Motor neuron (in vitro differentiated cells): Measurements from ENCODE around the gene TRABD. TPM values are rescaled to one million over a fixed set of nuclear protein-coding genes. Genes with fewer than 3 reads are reported as not detected.
A peak's percentile ranks its signal among the peaks of the same experiment; 100 is the strongest.
"Not testable (repeated sequence)": the region's sequence is repeated elsewhere in the genome, so short reads cannot be mapped to it uniquely, and the experiment has no call there.

Experiments used
- ATAC-seq, 8 experiments: fragments of 200-7000 bp; cut with Tn5 transposase; replicated peaks in 6 of 8; 2 replicates each; pipeline ENCODE4 v1.8.0; 2021; ENCODE audit warnings: mild to moderate bottlenecking in 8 of 8, moderate library complexity in 8 of 8
- H3K27ac ChIP-seq, 2 donors: fragments of 250-450 bp; sonication (Bioruptor Pico); 2 replicates each; pipeline ENCODE4 v1.9.0; 2021; ENCODE audit warnings: antibody characterized with exemption in 2 of 2, mild to moderate bottlenecking in 2 of 2, moderate library complexity in 1 of 2
- H3K4me1 ChIP-seq, 2 donors: fragments of 250-450 bp; sonication (Bioruptor Pico); replicated peaks in 1 of 2; 2 replicates each; pipeline ENCODE4 v1.6.1; 2021; ENCODE audit warnings: antibody characterized with exemption in 2 of 2, mild to moderate bottlenecking in 2 of 2, moderate library complexity in 1 of 2
- H3K4me3 ChIP-seq, 5 donors: fragments of 250-450 bp; sonication (Bioruptor Pico); 2 replicates each; pipeline ENCODE4 v1.9.0; 2021; ENCODE audit warnings: antibody characterized with exemption in 5 of 5, mild to moderate bottlenecking in 5 of 5, moderate library complexity in 4 of 5
- WGBS, 10 experiments: fragments of 450-650 bp; shearing (Covaris generic); methylation state at CpG; one replicate each; pipeline ENCODE4 v1.0.0; 2022; 5-methylcytosine and 5-hydroxymethylcytosine counted together
- in situ Hi-C, 9 experiments: fragments of 400-800 bp; cut with MboI; loops; one replicate each; pipeline ENCODE4 v1.15.0; 2021; ENCODE audit warnings: low sequenced_read_pairs in 9 of 9, low pct_unique_long_range_greater_than_20kb in 2 of 9; ENCODE audit not compliant: unreplicated experiment in 9 of 9
- total RNA-seq, 8 experiments: library from RNA; unstranded; fragments of 300-600 nt; gene quantifications; 2 replicates each; pipeline versions ENCODE4 v1.2.3 to v1.2.4, GENCODE V29; 2022

TRABD gene, protein sequence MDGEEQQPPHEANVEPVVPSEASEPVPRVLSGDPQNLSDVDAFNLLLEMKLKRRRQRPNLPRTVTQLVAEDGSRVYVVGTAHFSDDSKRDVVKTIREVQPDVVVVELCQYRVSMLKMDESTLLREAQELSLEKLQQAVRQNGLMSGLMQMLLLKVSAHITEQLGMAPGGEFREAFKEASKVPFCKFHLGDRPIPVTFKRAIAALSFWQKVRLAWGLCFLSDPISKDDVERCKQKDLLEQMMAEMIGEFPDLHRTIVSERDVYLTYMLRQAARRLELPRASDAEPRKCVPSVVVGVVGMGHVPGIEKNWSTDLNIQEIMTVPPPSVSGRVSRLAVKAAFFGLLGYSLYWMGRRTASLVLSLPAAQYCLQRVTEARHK
- 10 to 100 TPM in 6 of 8 experiments, 1 to 10 TPM in 2; 8.2 to 37.4 (median 12.5) TPM for total RNA-seq

GRCh38 chr22:50185375-50186087, at the start of gene TRABD:
TRABD (plus strand) TSS chr22:50185913; CDS start chr22:50193061, 7,148 bp downstream.
- 47% methylated on average over 16 of the region's 90 CpGs; no CpG with 5 or more reads in 9 of the 10 experiments for WGBS, 10 experiments
- Histone ChIP-seq H3K4me1 (peaks cover 7 to 24% of the 10 kb centered on the region in 2 donors), H3K4me3 (peak within 1 kb of the TSS; percentile 39 to 50 (median 45)), H3K27ac (no peak within 1 kb of the TSS)
- in situ Hi-C loops = loop anchor here in 2 of 9 experiments (25.0 kb wide), 1 partner anchor 248 kb away; no protein-coding TSS in a partner anchor
- ATAC-seq = peak; percentile 46 to 87 (median 78)

- peak in 6 of 8 experiments; percentile 16 to 77 (median 40) for ATAC-seq
- in situ Hi-C loops = no loop called here
- no peak overlapping the region for H3K27ac ChIP-seq
- no peak overlapping the region for H3K4me3 ChIP-seq
- 53 to 100% (median 80%) methylated on average over 1 to 5 of the region's 5 CpGs; no CpG with 5 or more reads in 1 of the 10 experiments for WGBS, 10 experiments
- peaks cover 0 to 3% of the 10 kb centered on the region in 2 donors for H3K4me1 ChIP-seq
These were observed 49.1 kb upstream of the TRABD start for GRCh38 chr22:50136581-50137015.

DNA sequence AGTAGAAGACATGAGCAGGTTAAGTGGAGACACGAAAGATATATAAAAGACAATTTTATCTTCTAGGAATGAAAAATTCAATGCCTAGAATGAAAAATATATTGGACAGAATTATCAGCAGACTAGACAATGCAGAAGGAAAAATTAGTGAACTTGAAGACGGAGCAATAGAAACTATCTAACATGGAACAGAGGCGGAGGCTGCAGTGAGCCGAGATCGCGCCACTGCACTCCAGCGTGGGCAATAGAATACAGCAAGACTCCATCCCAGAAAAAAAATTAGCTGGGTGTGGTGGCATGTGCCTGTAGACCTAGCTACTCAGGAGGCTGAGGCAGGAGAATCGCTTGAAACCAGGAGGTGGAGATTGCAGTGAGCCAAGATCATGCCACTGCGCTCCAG, 48.4 kb upstream of the TRABD start:
- in situ Hi-C loops, H3K27ac ChIP-seq, H3K4me1 ChIP-seq, H3K4me3 ChIP-seq, ATAC-seq: not testable (repeated sequence)
- 70 to 100% (median 92%) methylated on average over 1 to 9 of the region's 9 CpGs for WGBS, 10 experiments

DNA sequence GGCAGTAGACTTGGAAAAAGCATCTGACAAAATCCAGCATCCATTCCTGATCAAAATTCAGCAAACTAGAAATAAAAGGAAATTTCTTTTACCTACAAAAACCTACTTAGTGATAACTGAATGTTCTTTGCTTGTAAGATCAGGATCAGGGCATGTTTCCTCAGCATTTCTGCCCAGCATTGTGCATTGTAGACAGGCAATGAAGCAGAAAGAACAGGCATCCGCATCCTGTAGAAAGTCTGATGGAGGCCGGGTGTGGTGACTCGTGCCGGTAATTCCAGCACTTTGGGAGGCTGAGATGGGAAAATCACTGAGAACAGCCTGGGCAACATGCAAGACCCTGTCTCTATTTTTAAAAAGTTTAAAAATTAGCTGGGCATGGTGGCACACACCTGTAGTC, 47.7 kb upstream of the TRABD start:
- Histone ChIP-seq H3K27ac (no peak overlapping the region), H3K4me3 (no peak overlapping the region), H3K4me1 (peaks cover 0 to 3% of the 10 kb centered on the region in 2 donors)
- ATAC-seq = no peak
- WGBS, 10 experiments = 53 to 89% (median 69%) methylated on average over 1 to 3 of the region's 4 CpGs; no CpG with 5 or more reads in 5 of the 10 experiments
- in situ Hi-C loops = no loop called here

DNA sequence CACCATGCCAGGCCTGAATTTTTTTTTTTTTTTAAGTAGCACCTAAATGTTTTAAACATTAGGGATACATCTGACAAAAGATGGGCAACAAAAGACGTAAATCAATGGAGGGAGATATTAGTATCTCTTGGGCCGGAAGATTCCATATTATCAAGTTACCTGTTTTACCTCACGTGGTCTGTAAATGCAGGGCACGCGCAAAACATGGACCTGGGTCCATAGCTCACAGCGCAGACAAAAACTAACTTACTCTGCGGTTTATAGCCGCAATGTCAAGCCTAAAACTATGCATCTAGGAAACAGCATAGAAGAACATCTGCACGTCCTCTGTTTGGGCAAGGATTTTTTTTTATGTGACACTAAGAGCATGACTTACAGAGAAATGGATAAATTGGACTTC, 46.7 kb upstream of the TRABD start:
- 73 to 100% (median 87%) methylated on average over 1 to 9 of the region's 9 CpGs for WGBS, 10 experiments
- H3K4me3 ChIP-seq = no peak overlapping the region
- H3K27ac ChIP-seq = no peak overlapping the region
- peaks cover 0 to 3% of the 10 kb centered on the region in 2 donors for H3K4me1 ChIP-seq
- in situ Hi-C loops = no loop called here
- ATAC-seq = no peak

- H3K27ac ChIP-seq = no peak overlapping the region
- in situ Hi-C loops = loop anchor here in 1 of 9 experiments (10.0 kb wide), 1 partner anchor 65 kb away; the partner anchor contains the start of gene SELENOO
- peak in 4 of 8 experiments; percentile 22 to 62 (median 36) for ATAC-seq
- H3K4me3 ChIP-seq = no peak overlapping the region
- H3K4me1 ChIP-seq = peaks cover 0 to 3% of the 10 kb centered on the region in 2 donors
- WGBS, 10 experiments = 67 to 100% (median 78%) methylated on average over 1 to 14 of the region's 15 CpGs; no CpG with 5 or more reads in 3 of the 10 experiments
These were observed 45.8 kb upstream of the TRABD start for GRCh38 chr22:50139843-50140415.

GRCh38 chr22:50140615-50141014, 45.1 kb upstream of the TRABD start:
- Histone ChIP-seq H3K4me3 (no peak overlapping the region), H3K4me1 (peaks cover 2 to 5% of the 10 kb centered on the region in 2 donors), H3K27ac (no peak overlapping the region)
- WGBS, 10 experiments = 29 to 91% (median 70%) methylated on average over 1 to 3 of the region's 3 CpGs; no CpG with 5 or more reads in 1 of the 10 experiments
- no peak for ATAC-seq
- in situ Hi-C loops = loop anchor here in 1 of 9 experiments (10.0 kb wide), 1 partner anchor 64 kb away; the partner anchor contains the start of gene SELENOO

GRCh38 chr22:50141462-50141861, 44.3 kb upstream of the TRABD start:
- Histone ChIP-seq H3K27ac (no peak overlapping the region), H3K4me3 (no peak overlapping the region), H3K4me1 (peaks cover 11 to 14% of the 10 kb centered on the region in 2 donors)
- peak in 1 of 8 experiments; percentile 18 for ATAC-seq
- in situ Hi-C loops = loop anchor here in 1 of 9 experiments (10.0 kb wide), 1 partner anchor 63 kb away; the partner anchor contains the start of gene SELENOO
- WGBS, 10 experiments = 67 to 97% (median 86%) methylated on average over 2 to 5 of the region's 6 CpGs; no CpG with 5 or more reads in 5 of the 10 experiments

DNA sequence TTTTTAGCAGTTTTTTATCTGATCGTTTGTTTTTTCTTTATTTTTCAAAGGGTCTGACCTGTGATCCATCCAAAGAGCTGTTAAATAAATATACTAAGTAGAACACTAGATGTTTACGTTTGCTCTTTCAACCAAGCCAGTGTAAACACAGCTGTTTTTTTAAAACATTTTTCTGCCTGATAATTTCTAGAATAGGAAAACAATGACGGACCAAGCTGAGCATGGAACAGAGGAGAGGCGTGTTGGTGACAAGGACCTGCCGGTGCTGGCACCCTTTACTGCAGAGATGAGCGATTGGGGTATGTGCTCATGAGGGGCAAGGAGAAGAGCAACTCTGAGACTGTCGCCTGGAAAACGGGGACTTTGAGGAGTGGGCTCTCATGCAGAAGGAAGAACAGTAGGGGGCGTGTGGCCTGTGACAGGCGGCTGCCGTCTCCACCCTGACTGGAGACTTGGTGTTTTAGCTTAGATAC, 43.8 kb upstream of the TRABD start:
- in situ Hi-C loops = loop anchor here in 1 of 9 experiments (10.0 kb wide), 1 partner anchor 63 kb away; the partner anchor contains the start of gene SELENOO
- H3K27ac ChIP-seq = no peak overlapping the region
- WGBS, 10 experiments = 21 to 53% (median 35%) methylated on average over 4 to 9 of the region's 11 CpGs
- no peak overlapping the region for H3K4me3 ChIP-seq
- peak in 1 of 8 experiments; percentile 20 for ATAC-seq
- H3K4me1 ChIP-seq = peaks cover 16 to 18% of the 10 kb centered on the region in 2 donors

DNA sequence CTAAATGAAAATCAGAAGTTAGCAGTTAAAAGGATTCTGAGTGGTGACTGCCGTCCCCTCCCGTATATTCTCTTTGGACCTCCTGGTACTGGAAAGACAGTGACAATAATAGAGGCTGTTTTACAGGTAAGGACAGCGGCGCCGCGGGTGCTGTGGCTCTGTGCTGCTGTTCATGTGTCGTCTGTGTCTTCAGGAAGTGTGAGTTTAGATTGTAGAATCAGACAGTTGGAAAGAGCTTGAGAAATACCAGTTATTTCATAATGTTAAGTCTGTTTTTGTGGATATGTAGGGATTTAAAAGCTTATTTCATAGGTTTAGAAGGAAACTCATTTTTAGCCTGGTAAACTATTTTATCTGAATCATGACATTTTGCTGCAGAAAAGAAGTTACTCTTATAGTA, 42.6 kb upstream of the TRABD start:
- no peak for ATAC-seq
- 48 to 97% (median 79%) methylated on average over 2 to 6 of the region's 7 CpGs; no CpG with 5 or more reads in 1 of the 10 experiments for WGBS, 10 experiments
- no peak overlapping the region for H3K27ac ChIP-seq
- peaks cover 24 to 26% of the 10 kb centered on the region in 2 donors for H3K4me1 ChIP-seq
- H3K4me3 ChIP-seq = no peak overlapping the region
- in situ Hi-C loops = loop anchor here in 1 of 9 experiments (10.0 kb wide), 1 partner anchor 62 kb away; the partner anchor contains the start of gene SELENOO

- Histone ChIP-seq H3K4me3 (no peak overlapping the region), H3K27ac (no peak overlapping the region), H3K4me1 (peaks cover 26 to 30% of the 10 kb centered on the region in 2 donors)
- in situ Hi-C loops = loop anchor here in 1 of 9 experiments (10.0 kb wide), 1 partner anchor 61 kb away; the partner anchor contains the start of gene SELENOO
- 63 to 100% (median 82%) methylated on average over 2 to 7 of the region's 18 CpGs; no CpG with 5 or more reads in 4 of the 10 experiments for WGBS, 10 experiments
- ATAC-seq = no peak
These were observed 41.6 kb upstream of the TRABD start for GRCh38 chr22:50144005-50144614.
